HG02763 (cell line): ENCODE results near the gene NUP210L.

Source experiments
- ATAC-seq: cut with Tn5 transposase; IDR thresholded peaks from one replicate; pipeline ENCODE4 v1.9.1; 2021; ENCODE audit warnings: mild to moderate bottlenecking, moderate library complexity; ENCODE audit not compliant: unreplicated experiment

Gene NUP210L

GRCh38 chr1:153968000-153968363, 186.9 kb downstream of the NUP210L start:
- ATAC-seq: no peak

- peak; percentile 59 for ATAC-seq
These were observed 187.5 kb downstream of the NUP210L start, which contains the start of gene CREB3L4 for GRCh38 chr1:153967107-153967999. TSS of gene CREB3L4 (plus strand) at chr1:153967902. CDS start at chr1:153968526, 624 bp downstream.

- peak; percentile 4 for ATAC-seq
These were observed 191.0 kb downstream of the NUP210L start for GRCh38 chr1:153963850-153964331.

GRCh38 chr1:153963030-153963849, 191.6 kb downstream of the NUP210L start, which contains the start of gene SLC39A1:
TSS of gene SLC39A1 (minus strand) at chr1:153963537. CDS start at chr1:153962715, 822 bp downstream.
- peak; percentile 48 for ATAC-seq

- no peak for ATAC-seq
These were observed 192.5 kb downstream of the NUP210L start for GRCh38 chr1:153962088-153963029.

GRCh38 chr1:153961421-153961820, 193.5 kb downstream of the NUP210L start:
- ATAC-seq: no peak

- ATAC-seq: no peak
These were observed 194.7 kb downstream of the NUP210L start for GRCh38 chr1:153960206-153960605.

- ATAC-seq: no peak
These were observed 195.4 kb downstream of the NUP210L start for GRCh38 chr1:153959454-153959853.

GRCh38 chr1:153958961-153959260, 196.0 kb downstream of the NUP210L start:
- ATAC-seq: no peak

GRCh38 chr1:153958111-153958960, 196.5 kb downstream of the NUP210L start, which contains the start of gene CRTC2:
TSS of gene CRTC2 (minus strand) at chr1:153958612. CDS start at chr1:153958497, 115 bp downstream.
- peak; percentile 73 for ATAC-seq

GRCh38 chr1:153957744-153958110, 197.1 kb downstream of the NUP210L start:
- ATAC-seq: peak; percentile 13

GRCh38 chr1:153956997-153957715, 197.7 kb downstream of the NUP210L start:
- ATAC-seq: no peak

- ATAC-seq: no peak
These were observed 200.0 kb downstream of the NUP210L start for GRCh38 chr1:153954826-153955225.

- ATAC-seq: no peak
These were observed 201.0 kb downstream of the NUP210L start for GRCh38 chr1:153953859-153954365.

GRCh38 chr1:153951801-153952200, 203.1 kb downstream of the NUP210L start:
- no peak for ATAC-seq

GRCh38 chr1:153951183-153951582, 203.7 kb downstream of the NUP210L start:
- ATAC-seq: no peak

GRCh38 chr1:153946622-153947241, 208.1 kb downstream of the NUP210L start, which contains the start of gene DENND4B:
TSS of gene DENND4B (minus strand) at chr1:153946718. CDS start at chr1:153944374, 2,344 bp downstream.
- ATAC-seq: peak; percentile 63
